Panc1 (cell line): ENCODE data around the gene PLCE1.

ENCODE experiments used
- POLR2AphosphoS5 ChIP-seq: IDR thresholded peaks from 2 replicates; pipeline ENCODE4 v1.6.1; 2012; ENCODE audit warnings: mild to moderate bottlenecking, low read depth, low read length, moderate library complexity
- TF ChIP-seq, protein P1 (sequence below): fragments of 450-650 bp; IDR thresholded peaks from 2 replicates; pipeline ENCODE4 v1.5.1; 2017; ENCODE audit warnings: mild to moderate bottlenecking

DNA sequence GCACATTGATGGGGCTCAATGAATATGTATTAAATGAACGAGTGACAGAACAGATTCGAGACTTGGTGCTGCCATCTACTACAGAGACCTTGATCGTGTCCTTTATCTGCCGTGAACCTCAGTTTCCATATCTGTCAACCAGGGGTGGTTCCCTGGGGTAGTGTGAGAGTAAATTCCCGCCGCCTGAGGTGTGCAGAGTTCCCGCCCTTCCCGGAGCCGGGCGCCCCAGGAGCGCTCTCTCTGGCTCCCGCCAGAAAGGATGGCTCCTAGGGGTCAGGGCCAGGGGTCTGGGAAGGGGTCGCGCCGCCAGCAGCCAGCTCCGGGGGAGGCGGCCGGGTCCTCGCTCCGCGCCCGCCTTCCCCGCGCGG lies 333 bp upstream of the PLCE1 start:
- TF ChIP-seq, protein P1, sequence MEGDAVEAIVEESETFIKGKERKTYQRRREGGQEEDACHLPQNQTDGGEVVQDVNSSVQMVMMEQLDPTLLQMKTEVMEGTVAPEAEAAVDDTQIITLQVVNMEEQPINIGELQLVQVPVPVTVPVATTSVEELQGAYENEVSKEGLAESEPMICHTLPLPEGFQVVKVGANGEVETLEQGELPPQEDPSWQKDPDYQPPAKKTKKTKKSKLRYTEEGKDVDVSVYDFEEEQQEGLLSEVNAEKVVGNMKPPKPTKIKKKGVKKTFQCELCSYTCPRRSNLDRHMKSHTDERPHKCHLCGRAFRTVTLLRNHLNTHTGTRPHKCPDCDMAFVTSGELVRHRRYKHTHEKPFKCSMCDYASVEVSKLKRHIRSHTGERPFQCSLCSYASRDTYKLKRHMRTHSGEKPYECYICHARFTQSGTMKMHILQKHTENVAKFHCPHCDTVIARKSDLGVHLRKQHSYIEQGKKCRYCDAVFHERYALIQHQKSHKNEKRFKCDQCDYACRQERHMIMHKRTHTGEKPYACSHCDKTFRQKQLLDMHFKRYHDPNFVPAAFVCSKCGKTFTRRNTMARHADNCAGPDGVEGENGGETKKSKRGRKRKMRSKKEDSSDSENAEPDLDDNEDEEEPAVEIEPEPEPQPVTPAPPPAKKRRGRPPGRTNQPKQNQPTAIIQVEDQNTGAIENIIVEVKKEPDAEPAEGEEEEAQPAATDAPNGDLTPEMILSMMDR: no peak
- TF ChIP-seq POLR2AphosphoS5: no peak
